Endodermal cell (in vitro differentiated cells): ENCODE measurements around the gene BCL11A. TPM values are rescaled to one million over a fixed set of nuclear protein-coding genes. Genes with fewer than 3 reads are reported as not detected.

Experiments
- DNase-seq: peaks from one replicate; pipeline ENCODE4 v3.0.0-alpha.2; 2017
- H3K27ac ChIP-seq: 2 replicates; pipeline ENCODE4 v1.5.1; 2013; ENCODE audit warnings: mild to moderate bottlenecking, low read depth, low read length, moderate library complexity
- H3K27me3 ChIP-seq: 2 replicates; pipeline ENCODE4 v1.6.1; 2013; ENCODE audit warnings: mild to moderate bottlenecking, low read length, moderate library complexity; ENCODE audit not compliant: insufficient read depth, control insufficient read depth, poor library complexity, severe bottlenecking
- H3K36me3 ChIP-seq: 2 replicates; pipeline ENCODE4 v1.7.0; 2013; ENCODE audit warnings: mild to moderate bottlenecking, low read length, moderate library complexity; ENCODE audit not compliant: control insufficient read depth, insufficient read depth
- H3K4me1 ChIP-seq: one replicate; pipeline ENCODE4 v1.7.0; 2013; ENCODE audit warnings: low read length; ENCODE audit not compliant: control insufficient read depth, insufficient read depth
- H3K4me3 ChIP-seq: 2 replicates; pipeline ENCODE4 v1.5.1; 2013; ENCODE audit warnings: mild to moderate bottlenecking, low read length, moderate library complexity
- H3K9ac ChIP-seq: 2 replicates; pipeline ENCODE4 v1.6.1; 2013; ENCODE audit warnings: mild to moderate bottlenecking, low read length, moderate library complexity; ENCODE audit not compliant: poor library complexity, severe bottlenecking; ENCODE audit errors: extremely low read depth
- H3K9me3 ChIP-seq: 2 replicates; pipeline ENCODE4 v1.6.1; 2013; ENCODE audit warnings: mild to moderate bottlenecking, low read length, moderate library complexity; ENCODE audit not compliant: control insufficient read depth
- H3K27ac Mint-ChIP-seq: 2 replicates; pipeline ENCODE4 v1.8.0; 2020; ENCODE audit warnings: mixed read lengths
- H3K27me3 Mint-ChIP-seq: 2 replicates; pipeline ENCODE4 v1.8.0; 2021; ENCODE audit warnings: mild to moderate bottlenecking, mixed read lengths; ENCODE audit not compliant: insufficient read depth
- H3K36me3 Mint-ChIP-seq: 2 replicates; pipeline ENCODE4 v1.8.0; 2020; ENCODE audit warnings: low read depth, mixed read lengths
- H3K4me1 Mint-ChIP-seq: 2 replicates; pipeline ENCODE4 v1.8.0; 2020; ENCODE audit warnings: mixed read lengths
- H3K4me3 Mint-ChIP-seq: 2 replicates; pipeline ENCODE4 v1.8.0; 2020; ENCODE audit warnings: mild to moderate bottlenecking, moderate library complexity, mixed read lengths
- H3K9me3 Mint-ChIP-seq: 2 replicates; pipeline ENCODE4 v1.8.0; 2020; ENCODE audit warnings: mild to moderate bottlenecking, mixed read lengths
- WGBS, 2 experiments: methylation state at CpG; one replicate each; pipeline versions ENCODE4 v1.1.5 to v1.1.7; 2013; ENCODE audit warnings: missing lambda C conversion rate in 2 of 2, mixed read lengths in 1 of 2; ENCODE audit not compliant: insufficient coverage in 1 of 2, insufficient read length in 1 of 2; 5-methylcytosine and 5-hydroxymethylcytosine counted together
- total RNA-seq, 2 donors: library from RNA; stranded (reverse); fragmentation: NEBNext Ultra II Directional in 1 of 2; extraction: Animal tissue kit (Norgen Biotek cat#: 25700) in 1 of 2; gene quantifications; 2 replicates in 1 of 2; 3 replicates in 1 of 2; pipeline ENCODE4 v1.2.1, GENCODE V29; 2021
- TF ChIP-seq, protein P1 (sequence below): fragments of 200-600 bp; sonication (generic); conservative IDR thresholded peaks from 2 replicates; pipeline ENCODE4 v1.5.0; 2021; ENCODE audit warnings: antibody characterized with exemption, mild to moderate bottlenecking

The BCL11A gene
- total RNA-seq, 2 donors from 2014 or later, result 14.7 to 16.3 TPM

DNA sequence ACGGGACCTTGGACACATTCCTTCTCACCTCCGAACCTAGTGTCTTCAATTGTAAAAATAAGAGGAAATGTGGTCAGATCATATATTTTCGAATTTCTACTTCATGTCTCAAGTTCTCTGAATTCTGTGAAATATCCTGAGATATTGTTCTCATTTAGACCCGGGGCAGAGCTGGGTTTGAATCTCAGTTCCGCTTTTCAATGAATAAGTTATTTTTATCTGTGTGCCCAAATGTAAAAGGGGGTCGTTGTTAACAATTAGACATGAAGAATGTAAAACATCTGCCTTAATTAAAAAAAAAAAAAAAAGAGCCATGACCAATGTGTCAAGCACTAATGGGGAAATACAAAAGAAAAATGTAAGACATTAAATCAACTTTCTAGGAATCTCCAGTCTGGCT is 48.9 kb upstream of the BCL11A start:
- no peak for DNase-seq
- Histone ChIP-seq H3K27ac (no peak overlapping the region), H3K9me3 (no peaks in the 10 kb centered on the region), H3K4me1 (no peaks in the 10 kb centered on the region), H3K9ac (no peak overlapping the region), H3K36me3 (no peaks in the 10 kb centered on the region), H3K4me3 (no peak overlapping the region), H3K27me3 (no peaks in the 10 kb centered on the region)
- WGBS, 2 experiments, result 90 to 91% methylated on average over 2 to 6 of the region's 6 CpGs
- Mint-ChIP-seq H3K27ac (no peak overlapping the region), H3K4me1 (peaks cover 8% of the 10 kb centered on the region), H3K27me3 (peaks cover 6% of the 10 kb centered on the region), H3K4me3 (no peak overlapping the region), H3K9me3 (no peaks in the 10 kb centered on the region), H3K36me3 (no peaks in the 10 kb centered on the region)
- TF ChIP-seq, protein P1, sequence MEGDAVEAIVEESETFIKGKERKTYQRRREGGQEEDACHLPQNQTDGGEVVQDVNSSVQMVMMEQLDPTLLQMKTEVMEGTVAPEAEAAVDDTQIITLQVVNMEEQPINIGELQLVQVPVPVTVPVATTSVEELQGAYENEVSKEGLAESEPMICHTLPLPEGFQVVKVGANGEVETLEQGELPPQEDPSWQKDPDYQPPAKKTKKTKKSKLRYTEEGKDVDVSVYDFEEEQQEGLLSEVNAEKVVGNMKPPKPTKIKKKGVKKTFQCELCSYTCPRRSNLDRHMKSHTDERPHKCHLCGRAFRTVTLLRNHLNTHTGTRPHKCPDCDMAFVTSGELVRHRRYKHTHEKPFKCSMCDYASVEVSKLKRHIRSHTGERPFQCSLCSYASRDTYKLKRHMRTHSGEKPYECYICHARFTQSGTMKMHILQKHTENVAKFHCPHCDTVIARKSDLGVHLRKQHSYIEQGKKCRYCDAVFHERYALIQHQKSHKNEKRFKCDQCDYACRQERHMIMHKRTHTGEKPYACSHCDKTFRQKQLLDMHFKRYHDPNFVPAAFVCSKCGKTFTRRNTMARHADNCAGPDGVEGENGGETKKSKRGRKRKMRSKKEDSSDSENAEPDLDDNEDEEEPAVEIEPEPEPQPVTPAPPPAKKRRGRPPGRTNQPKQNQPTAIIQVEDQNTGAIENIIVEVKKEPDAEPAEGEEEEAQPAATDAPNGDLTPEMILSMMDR, result no peak

DNA sequence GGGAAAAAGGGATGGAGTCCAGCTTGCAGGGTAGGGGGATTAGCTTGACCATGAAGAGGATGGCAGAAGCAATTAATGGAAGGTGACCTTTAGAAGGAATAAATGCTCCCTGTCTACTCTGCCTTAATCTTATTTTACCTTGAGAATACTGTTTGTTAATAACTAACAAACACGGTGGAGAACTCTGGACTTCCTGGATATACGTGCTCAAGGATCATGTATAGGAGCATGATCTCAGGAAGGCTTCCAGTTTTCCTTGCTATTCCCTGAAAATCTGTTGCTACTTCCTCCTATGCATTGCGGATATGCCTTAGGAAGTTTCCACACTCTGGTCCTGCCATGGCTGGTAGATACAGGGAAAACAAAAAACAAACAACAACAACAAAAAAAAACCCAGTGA is 44.8 kb upstream of the BCL11A start:
- Mint-ChIP-seq H3K9me3 (no peaks in the 10 kb centered on the region), H3K4me1 (peaks cover 6% of the 10 kb centered on the region), H3K27me3 (peaks cover 13% of the 10 kb centered on the region), H3K4me3 (no peak overlapping the region), H3K27ac (no peak overlapping the region), H3K36me3 (no peaks in the 10 kb centered on the region)
- Histone ChIP-seq H3K36me3 (no peaks in the 10 kb centered on the region), H3K27ac (no peak overlapping the region), H3K27me3 (no peaks in the 10 kb centered on the region), H3K4me1 (no peaks in the 10 kb centered on the region), H3K9ac (no peak overlapping the region), H3K4me3 (no peak overlapping the region), H3K9me3 (no peaks in the 10 kb centered on the region)
- TF ChIP-seq, protein P1, result no peak
- WGBS, 2 experiments, result 88 to 96% methylated on average over 3 of the region's 3 CpGs
- DNase-seq, result no peak

DNA sequence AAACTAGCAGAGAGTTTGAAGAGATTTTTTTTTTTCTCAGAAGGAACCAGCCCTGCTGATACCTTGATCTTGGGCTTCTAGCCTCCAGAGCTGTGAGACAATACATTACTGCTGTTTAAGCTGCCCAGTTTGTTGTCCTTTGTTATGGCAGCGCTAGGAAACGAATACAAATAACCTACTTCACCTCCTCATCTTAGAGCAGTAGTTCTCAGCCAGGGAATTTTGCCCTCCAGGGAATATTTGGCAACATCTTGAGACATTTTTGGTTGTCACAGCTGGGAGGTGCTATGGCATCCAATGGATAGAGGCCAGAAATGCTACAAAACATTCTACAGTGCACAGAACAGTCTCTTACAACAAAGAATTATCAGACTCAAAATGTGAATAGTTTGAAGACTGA is 43.9 kb upstream of the BCL11A start:
- H3K4me1 ChIP-seq, result no peaks in the 10 kb centered on the region
- WGBS, 2 experiments, result 93 to 100% methylated on average over 1 to 2 of the region's 2 CpGs

More for the DNA sequence above, 43.9 kb upstream of the BCL11A start:
- no peak for DNase-seq
- Mint-ChIP-seq H3K4me1 (no peaks in the 10 kb centered on the region), H3K27ac (no peak overlapping the region), H3K4me3 (no peak overlapping the region), H3K36me3 (no peaks in the 10 kb centered on the region), H3K9me3 (peaks cover 8% of the 10 kb centered on the region), H3K27me3 (peaks cover 13% of the 10 kb centered on the region)
- TF ChIP-seq, protein P1, result no peak
- Histone ChIP-seq H3K4me3 (no peak overlapping the region), H3K9ac (no peak overlapping the region), H3K27me3 (no peaks in the 10 kb centered on the region), H3K36me3 (no peaks in the 10 kb centered on the region), H3K9me3 (peaks cover 7% of the 10 kb centered on the region), H3K27ac (no peak overlapping the region)
